Epithelial cell of proximal tubule (primary cell): ENCODE data around the gene TEX13A. TPM values are rescaled to one million over a fixed set of nuclear protein-coding genes. Genes with fewer than 3 reads are reported as not detected.

Source experiments
- DNase-seq: peaks from one replicate; pipeline ENCODE4 v3.0.0-alpha.2; 2011; ENCODE audit warnings: low read depth
- H3K4me3 ChIP-seq: 2 replicates; pipeline ENCODE4 v1.5.1; 2011; ENCODE audit warnings: low read depth, mild to moderate bottlenecking, low read length
- total RNA-seq: library from RNA; depleted of rRNA; stranded (reverse); fragments of >200 nt; gene quantifications from 2 replicates; pipeline ENCODE4 v1.2.3, GENCODE V29; 2015
- TF ChIP-seq, protein P1 (sequence below): conservative IDR thresholded peaks from 2 replicates; pipeline ENCODE4 v1.5.1; 2012; ENCODE audit warnings: low read depth, mild to moderate bottlenecking, low read length

The TEX13A gene
- total RNA-seq, 1 donor from 2014 or later, result not detected

GRCh38 chrX:105219454-105220401 lies 766 bp downstream of the TEX13A start:
- H3K4me3 ChIP-seq, result no peak overlapping the region
- no peak for DNase-seq
- TF ChIP-seq, protein P1, sequence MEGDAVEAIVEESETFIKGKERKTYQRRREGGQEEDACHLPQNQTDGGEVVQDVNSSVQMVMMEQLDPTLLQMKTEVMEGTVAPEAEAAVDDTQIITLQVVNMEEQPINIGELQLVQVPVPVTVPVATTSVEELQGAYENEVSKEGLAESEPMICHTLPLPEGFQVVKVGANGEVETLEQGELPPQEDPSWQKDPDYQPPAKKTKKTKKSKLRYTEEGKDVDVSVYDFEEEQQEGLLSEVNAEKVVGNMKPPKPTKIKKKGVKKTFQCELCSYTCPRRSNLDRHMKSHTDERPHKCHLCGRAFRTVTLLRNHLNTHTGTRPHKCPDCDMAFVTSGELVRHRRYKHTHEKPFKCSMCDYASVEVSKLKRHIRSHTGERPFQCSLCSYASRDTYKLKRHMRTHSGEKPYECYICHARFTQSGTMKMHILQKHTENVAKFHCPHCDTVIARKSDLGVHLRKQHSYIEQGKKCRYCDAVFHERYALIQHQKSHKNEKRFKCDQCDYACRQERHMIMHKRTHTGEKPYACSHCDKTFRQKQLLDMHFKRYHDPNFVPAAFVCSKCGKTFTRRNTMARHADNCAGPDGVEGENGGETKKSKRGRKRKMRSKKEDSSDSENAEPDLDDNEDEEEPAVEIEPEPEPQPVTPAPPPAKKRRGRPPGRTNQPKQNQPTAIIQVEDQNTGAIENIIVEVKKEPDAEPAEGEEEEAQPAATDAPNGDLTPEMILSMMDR, result no peak

- no peak overlapping the region for H3K4me3 ChIP-seq
- TF ChIP-seq, protein P1, result no peak
- peak; percentile 2 for DNase-seq
Observed at GRCh38 chrX:105211066-105211575, 9.4 kb downstream of the TEX13A start.

- no peak for DNase-seq
- TF ChIP-seq, protein P1, result no peak
- no peak overlapping the region for H3K4me3 ChIP-seq
Observed at GRCh38 chrX:105210258-105210657, 10.2 kb downstream of the TEX13A start.

DNA sequence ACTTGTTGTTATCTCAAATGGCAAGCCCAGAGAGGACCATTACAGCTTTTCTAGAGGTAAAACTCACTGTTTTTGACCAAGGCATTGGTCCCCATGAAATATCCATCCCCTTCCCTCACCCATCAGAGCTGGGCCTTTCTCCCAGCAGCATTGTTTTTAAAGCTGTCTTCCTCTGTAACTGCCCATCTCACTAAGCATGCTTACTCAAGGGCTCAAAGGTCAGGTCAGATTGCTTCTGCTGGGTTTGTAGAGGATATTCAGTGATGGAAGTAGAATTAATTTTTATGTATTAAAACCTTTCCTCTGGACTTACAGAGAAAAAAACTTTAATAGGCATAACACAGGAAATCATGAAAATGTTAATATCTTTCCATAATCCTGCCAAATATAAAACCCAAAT lies 11.1 kb downstream of the TEX13A start:
- no peak for DNase-seq
- TF ChIP-seq, protein P1, result no peak
- H3K4me3 ChIP-seq, result no peak overlapping the region

DNA sequence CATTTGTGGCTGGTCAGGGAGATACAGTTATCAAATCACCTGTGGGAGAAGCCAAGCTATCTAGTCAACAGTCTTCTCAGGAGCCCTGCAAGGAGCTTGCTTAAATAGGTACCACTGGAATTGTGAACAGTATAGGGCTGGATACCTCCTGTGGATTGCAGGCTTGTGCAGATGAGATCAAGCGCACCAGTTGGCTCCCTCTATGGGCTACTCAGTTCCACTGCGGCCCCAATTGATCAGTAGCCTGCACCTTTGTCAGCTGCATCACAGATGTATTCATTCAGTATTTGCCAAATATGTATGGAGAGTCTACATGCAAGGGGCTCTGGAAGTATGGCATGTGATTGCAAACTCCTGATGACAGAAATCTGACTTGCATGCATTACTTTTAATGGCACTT lies 28.6 kb downstream of the TEX13A start:
- DNase-seq, result no peak
- H3K4me3 ChIP-seq, result no peak overlapping the region
- TF ChIP-seq, protein P1, result peak; percentile 64

GRCh38 chrX:105190252-105190853 lies 30.1 kb downstream of the TEX13A start:
- TF ChIP-seq, protein P1, result peak; percentile 65
- no peak for DNase-seq
- no peak overlapping the region for H3K4me3 ChIP-seq
